Subcutaneous preadipocyte (primary cell): Measurements from ENCODE around the gene UNC119B. TPM values are rescaled to one million over a fixed set of nuclear protein-coding genes. Genes with fewer than 3 reads are reported as not detected.

Source experiments
- total RNA-seq: library from RNA; depleted of rRNA; stranded (reverse); fragments of >200 nt; gene quantifications from 2 replicates; pipeline ENCODE4 v1.2.3, GENCODE V29; 2012

Gene UNC119B
- total RNA-seq, result 14.0 and 16.8 TPM in 2 replicates

GRCh38 chr12:120710031-120710804 lies at the start of gene UNC119B:
TSS of gene UNC119B (plus strand) at chr12:120710458. CDS start at chr12:120710475, 17 bp downstream.

GRCh38 chr12:120686690-120687577 lies 23.3 kb upstream of the UNC119B start, which contains the start of gene MLEC:
TSS of gene MLEC (plus strand) at chr12:120687149. CDS start at chr12:120687297, 148 bp downstream.

GRCh38 chr12:120725659-120726509 lies 15.6 kb downstream of the UNC119B start, which contains the start of gene ACADS:
TSS of gene ACADS (plus strand) at chr12:120725826. CDS start at chr12:120725886, 60 bp downstream.

Other genes with a start within 250 kb of the UNC119B start
- gene SRSF9, start 240.7 kb upstream of the UNC119B start, total RNA-seq, result 116 and 137 TPM in 2 replicates
- gene DYNLL1, start 214.3 kb upstream of the UNC119B start, total RNA-seq, result 208 and 216 TPM in 2 replicates
- 18.0 and 19.5 TPM in 2 replicates for gene COQ5, start 181.3 kb upstream of the UNC119B start, total RNA-seq
- 103 and 107 TPM in 2 replicates for gene RNF10, start 176.1 kb upstream of the UNC119B start, total RNA-seq
- gene POP5, start 129.1 kb upstream of the UNC119B start, total RNA-seq, result 34.0 and 40.4 TPM in 2 replicates
- gene CABP1, start 69.8 kb upstream of the UNC119B start, total RNA-seq, result 0.20 and 0.37 TPM in 2 replicates
- 64.7 and 110 TPM in 2 replicates for gene MLEC, start 23.3 kb upstream of the UNC119B start, total RNA-seq
- gene ACADS, start 15.4 kb downstream of the UNC119B start, total RNA-seq, result 10.6 and 10.7 TPM in 2 replicates
- gene SPPL3, start 193.9 kb downstream of the UNC119B start, total RNA-seq, result 9.6 TPM in 2 replicates